GM12873 (cell line): ENCODE results near the gene PTBP1.

Source experiments
- CTCF ChIP-seq: IDR thresholded peaks from 2 replicates; pipeline ENCODE4 v1.5.1; 2012; ENCODE audit warnings: low read depth, mild to moderate bottlenecking, moderate library complexity, low read length, control low read depth; ENCODE audit not compliant: insufficient read depth; ENCODE audit errors: missing control alignments

PTBP1 gene

GRCh38 chr19:796692-797527, at the start of gene PTBP1:
Gene PTBP1, plus strand, starts transcription at chr19:797452. Its CDS starts 46 bp downstream, at chr19:797498.
- no peak for TF ChIP-seq CTCF

GRCh38 chr19:748274-748598, 49.0 kb upstream of the PTBP1 start:
- TF ChIP-seq CTCF: no peak

GRCh38 chr19:749811-750210, 47.4 kb upstream of the PTBP1 start:
- TF ChIP-seq CTCF: no peak

- no peak for TF ChIP-seq CTCF
Observed at GRCh38 chr19:750640-751423, 46.4 kb upstream of the PTBP1 start, which contains the start of gene MISP. Gene MISP, plus strand, starts transcription at chr19:751112. Its CDS starts 5,835 bp downstream, at chr19:756947.

GRCh38 chr19:751501-752341, 45.5 kb upstream of the PTBP1 start:
- TF ChIP-seq CTCF: no peak

- TF ChIP-seq CTCF: no peak
Observed at GRCh38 chr19:752652-753517, 44.4 kb upstream of the PTBP1 start.
